HPDE6-E6E7 (cell line): ENCODE measurements around the gene PLP1.

Experiments
- DNase-seq: peaks from one replicate; pipeline ENCODE4 v3.0.0; 2011; ENCODE audit warnings: missing footprints; ENCODE audit errors: extremely low spot score

The PLP1 gene

GRCh38 chrX:103825881-103826280, 49.2 kb downstream of the PLP1 start:
- no peak for DNase-seq

GRCh38 chrX:103828529-103828928, 51.9 kb downstream of the PLP1 start:
- DNase-seq, result no peak

GRCh38 chrX:103830848-103831247, 54.2 kb downstream of the PLP1 start:
- no peak for DNase-seq

- DNase-seq, result no peak
Observed at GRCh38 chrX:103831342-103831802, 54.7 kb downstream of the PLP1 start.

- DNase-seq, result no peak
Observed at GRCh38 chrX:103831803-103832544, 55.3 kb downstream of the PLP1 start, which contains the start of gene RAB9B. Gene RAB9B, minus strand, starts transcription at chrX:103832257. Its CDS starts 6,473 bp downstream, at chrX:103825784.

- DNase-seq, result no peak
Observed at GRCh38 chrX:103839404-103839803, 62.8 kb downstream of the PLP1 start.
